Esophagus squamous epithelium (tissue), 5 donors: ENCODE results near the gene IL1B. TPM values are rescaled to one million over a fixed set of nuclear protein-coding genes. Genes with fewer than 3 reads are reported as not detected.

ENCODE experiments used
- DNase-seq: peaks from one replicate; lab custom pipeline; 2025; lab: John Stamatoyannopoulos, UW
- H3K27ac ChIP-seq, 4 donors: fragments of 200-600 bp; sonication (generic); one replicate each; pipeline ENCODE4 v1.5.1; 2016 to 2019; ENCODE audit warnings: mild to moderate bottlenecking in 1 of 4
- H3K27me3 ChIP-seq, 4 donors: fragments of 200-600 bp; sonication (generic); 1 replicate in 3 of 4; 2 replicates in 1 of 4; pipeline versions ENCODE4 v1.5.1 to v1.6.0; 2017 to 2021; ENCODE audit warnings: antibody characterized with exemption in 1 of 4
- H3K36me3 ChIP-seq, 3 donors: fragments of 200-600 bp; sonication (generic); one replicate each; pipeline ENCODE4 v1.5.1; 2016 to 2019
- H3K4me1 ChIP-seq, 3 donors: fragments of 200-600 bp; sonication (generic); one replicate each; pipeline ENCODE4 v1.5.1; 2017 to 2019
- H3K4me3 ChIP-seq, 4 donors: fragments of 200-600 bp; sonication (generic); 1 replicate in 3 of 4; 2 replicates in 1 of 4; pipeline ENCODE4 v1.5.1; 2016 to 2019; ENCODE audit warnings: mild to moderate bottlenecking in 2 of 4, moderate library complexity in 1 of 4
- H3K9me3 ChIP-seq, 3 donors: fragments of 200-600 bp; sonication (generic); one replicate each; pipeline ENCODE4 v1.5.1; 2016 to 2019
- CTCF ChIP-seq, 6 experiments: fragments of 450-650 bp in 4 of 6; fragments of 200-600 bp in 2 of 6; sonication (generic) in 2 of 6; IDR thresholded peaks; one replicate each; pipeline ENCODE4 v1.5.1; 2016 to 2019; ENCODE audit warnings: antibody characterized with exemption in 6 of 6, mild to moderate bottlenecking in 4 of 6, moderate library complexity in 4 of 6
- POLR2A ChIP-seq, 4 donors: fragments of 450-650 bp; IDR thresholded peaks; one replicate each; pipeline ENCODE4 v1.6.1; 2017; ENCODE audit warnings: antibody characterized with exemption in 4 of 4, mild to moderate bottlenecking in 4 of 4, moderate library complexity in 3 of 4
- WGBS, 2 donors: methylation state at CpG; one replicate each; pipeline ENCODE4 v1.1.5; 2018; 5-methylcytosine and 5-hydroxymethylcytosine counted together
- intact Hi-C: fragments of 100-400 bp; cut with DNase I; formaldehyde crosslinking; loops from one replicate; pipeline ENCODE4 v1.15.0; 2022
- total RNA-seq, 4 donors: library from RNA; depleted of rRNA; stranded (reverse); fragments of >200 nt; gene quantifications; one replicate each; pipeline ENCODE4 v1.1.0, GENCODE V29; 2016
- donor health status: DM: yes; HTN: yes; CAD: no.

The IL1B gene
- total RNA-seq, 4 donors from 2014 or later: 1.3 to 16.5 (median 4.4) TPM

- no peaks in the 10 kb centered on the region for H3K27me3 ChIP-seq
- DNase-seq: no peak
- intact Hi-C loops: no loop called here
- H3K36me3 ChIP-seq: no peaks in the 10 kb centered on the region
- no peak overlapping the region for H3K27ac ChIP-seq
- no peak for TF ChIP-seq CTCF (IDR thresholded peaks at IDR 0.05)
- no peak for TF ChIP-seq POLR2A (IDR thresholded peaks at IDR 0.05)
- peaks cover 7 to 48% (median 34%) of the 10 kb centered on the region in 3 donors for H3K4me1 ChIP-seq
- peaks cover 0 to 4% (median 3%) of the 10 kb centered on the region in 3 donors for H3K9me3 ChIP-seq
- no peak overlapping the region for H3K4me3 ChIP-seq
These were observed 27.5 kb downstream of the IL1B start for GRCh38 chr2:112809112-112809511.

GRCh38 chr2:112807233-112807807, 29.3 kb downstream of the IL1B start:
- intact Hi-C loops: no loop called here
- TF ChIP-seq POLR2A (IDR thresholded peaks at IDR 0.05): no peak
- peak in 1 of 6 experiments; percentile 29 for TF ChIP-seq CTCF (IDR thresholded peaks at IDR 0.05)
- Histone ChIP-seq H3K36me3 (no peaks in the 10 kb centered on the region), H3K4me3 (no peak overlapping the region), H3K4me1 (peaks cover under 1 to 30% (median 18%) of the 10 kb centered on the region in 3 donors), H3K9me3 (peaks cover 0 to 4% (median 3%) of the 10 kb centered on the region in 3 donors), H3K27me3 (no peaks in the 10 kb centered on the region), H3K27ac (no peak overlapping the region)
- no peak for DNase-seq
- WGBS, 2 donors: 92 to 97% methylated on average over 3 of the region's 3 CpGs

GRCh38 chr2:112805542-112805941, 31.0 kb downstream of the IL1B start:
- no peak overlapping the region for H3K4me3 ChIP-seq
- H3K36me3 ChIP-seq: no peaks in the 10 kb centered on the region
- peak overlapping the region; percentile 2 to 72 (median 64) for H3K27ac ChIP-seq
- peaks cover 0 to 32% (median 9%) of the 10 kb centered on the region in 3 donors for H3K4me1 ChIP-seq
- no peak for TF ChIP-seq POLR2A (IDR thresholded peaks at IDR 0.05)
- no peak for TF ChIP-seq CTCF (IDR thresholded peaks at IDR 0.05)
- 54 to 58% methylated on average over 11 of the region's 11 CpGs for WGBS, 2 donors
- DNase-seq: no peak
- no peaks in the 10 kb centered on the region for H3K27me3 ChIP-seq
- intact Hi-C loops: no loop called here
- H3K9me3 ChIP-seq: peaks cover 0 to 4% (median 3%) of the 10 kb centered on the region in 3 donors

GRCh38 chr2:112803691-112804521, 32.7 kb downstream of the IL1B start:
- intact Hi-C loops: no loop called here
- H3K9me3 ChIP-seq: peaks cover 0 to 4% (median 3%) of the 10 kb centered on the region in 3 donors
- no peak overlapping the region for H3K4me3 ChIP-seq
- H3K36me3 ChIP-seq: no peaks in the 10 kb centered on the region
- no peaks in the 10 kb centered on the region for H3K27me3 ChIP-seq
- WGBS, 2 donors: 40 to 42% methylated on average over 5 of the region's 5 CpGs
- no peak overlapping the region for H3K27ac ChIP-seq
- no peak for DNase-seq
- TF ChIP-seq POLR2A (IDR thresholded peaks at IDR 0.05) (no peak), CTCF (IDR thresholded peaks at IDR 0.05) (no peak)
- H3K4me1 ChIP-seq: peaks cover 0 to 32% (median 9%) of the 10 kb centered on the region in 3 donors
